Measurements from ENCODE around the gene MIPOL1.

GRCh38 chr14:37601865-37602264 lies 404.1 kb downstream of the MIPOL1 start:
- TF ChIP-seq CTCF (IDR thresholded peaks at IDR 0.05), result no peak
- TF ChIP-seq POLR2A (IDR thresholded peaks at IDR 0.05), result no peak
- TF ChIP-seq POLR2AphosphoS5 (IDR thresholded peaks at IDR 0.05), result no peak
- no peak for TF ChIP-seq EP300 (IDR thresholded peaks at IDR 0.05; ENCODE audit: low read depth)
